ENCODE data around the gene MUC2.

GRCh38 chr11:1113405-1114201 is 38.9 kb downstream of the MUC2 start:
- TF ChIP-seq CTCF (IDR thresholded peaks at IDR 0.05) (no peak), POLR2AphosphoS5 (IDR thresholded peaks at IDR 0.05) (no peak), POLR2A (IDR thresholded peaks at IDR 0.05) (no peak), EP300 (IDR thresholded peaks at IDR 0.05) (no peak)

Measured in stomach (tissue), 4 donors.